Measurements from ENCODE around the gene TRERF1. TPM values are rescaled to one million over a fixed set of nuclear protein-coding genes. Genes with fewer than 3 reads are reported as not detected.

TRERF1 gene
- total RNA-seq, 5 donors from 2014 or later (not counting 1 experiment from before 2014, with no cell fraction given) = 20.5 to 52.2 (median 25.6) TPM

DNA sequence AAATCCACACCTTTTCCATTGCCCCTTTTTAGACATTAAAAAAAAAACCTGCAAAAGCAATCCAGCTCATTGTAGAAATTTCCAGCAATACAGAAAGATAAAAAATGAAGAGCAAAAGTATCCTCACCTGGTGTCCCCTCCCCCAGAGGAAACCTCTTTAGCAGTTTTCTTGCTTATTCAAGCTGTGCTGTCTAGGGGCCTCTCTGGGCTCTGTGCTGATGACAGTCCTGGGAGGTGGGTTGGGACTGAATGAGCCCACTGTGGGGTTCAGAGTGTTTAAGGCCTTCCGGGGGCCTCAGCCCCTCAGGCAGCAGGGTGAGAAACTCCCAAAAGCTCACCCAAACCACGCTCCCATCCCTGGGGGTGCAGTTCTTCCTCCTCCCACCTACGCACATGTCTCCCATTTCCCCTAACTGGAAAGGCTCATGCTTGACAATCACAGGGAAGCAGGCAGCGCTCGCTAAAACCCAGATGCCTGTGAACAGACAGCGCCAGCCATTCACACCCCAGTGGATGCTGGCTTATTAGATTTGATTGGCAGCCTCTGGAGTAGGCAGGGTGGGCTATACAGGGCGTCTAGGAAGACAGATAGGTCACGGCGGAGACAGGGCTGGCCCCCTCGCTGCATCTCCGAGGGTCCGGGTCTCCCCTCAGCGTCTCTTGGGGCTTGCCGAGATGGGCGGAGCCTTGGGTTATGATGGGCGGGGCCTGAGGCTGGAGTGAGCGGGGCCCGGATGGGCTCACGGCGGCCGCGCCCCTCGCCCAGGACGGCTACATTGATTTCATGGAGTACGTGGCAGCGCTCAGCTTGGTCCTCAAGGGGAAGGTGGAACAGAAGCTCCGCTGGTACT is 274.0 kb downstream of the TRERF1 start:
- peaks cover 0 to 7% of the 10 kb centered on the region in 2 experiments for H3K4me1 ChIP-seq (ENCODE audit: control insufficient read depth in 1 of 2, extremely low read depth in 1 of 2, insufficient read depth in 2 of 2, low read length in 2 of 2)
- ChIA-PET POLR2A (no interaction called here), CTCF (no interaction called here)
- H3K27me3 ChIP-seq (replicated peaks in 1 of 2; ENCODE audit: control insufficient read depth in 2 of 2, extremely low read depth in 1 of 2, insufficient read depth in 2 of 2, low read length in 1 of 2) = peaks cover 0 to 15% of the 10 kb centered on the region in 2 experiments
- 34% methylated on average over 24 of the region's 27 CpGs for WGBS (ENCODE audit: insufficient coverage)
- peaks cover 0 to 4% (median 2%) of the 10 kb centered on the region in 3 donors for H3K4me1 Mint-ChIP-seq
- peaks cover 11 to 24% of the 10 kb centered on the region in 2 donors for H3K27me3 Mint-ChIP-seq
- no peaks in the 10 kb centered on the region for H3K9me3 Mint-ChIP-seq
- peak overlapping the region in 2 of 3 donors; percentile 9 to 17 for H3K4me3 Mint-ChIP-seq
- H3K9me3 ChIP-seq = no peaks in the 10 kb centered on the region
- no peaks in the 10 kb centered on the region for H3K36me3 Mint-ChIP-seq
- H3K4me3 ChIP-seq (ENCODE audit: control insufficient read depth in 1 of 2, extremely low read depth in 1 of 2, low read length in 1 of 2) = no peak overlapping the region
- ATAC-seq (replicated peaks in 1 of 4) (peak in 3 of 4 experiments; percentile 13 to 68 (median 59)), DNase-seq (peak in 10 of 35 experiments; percentile 7 to 20 (median 15))
- H3K36me3 ChIP-seq (ENCODE audit: control insufficient read depth in 2 of 2, extremely low read depth in 1 of 2, insufficient read depth in 1 of 2, low read length in 1 of 2) = no peaks in the 10 kb centered on the region
- H3K27ac Mint-ChIP-seq = no peak overlapping the region
- H3K27ac ChIP-seq (ENCODE audit: low read length) = no peak overlapping the region

DNA sequence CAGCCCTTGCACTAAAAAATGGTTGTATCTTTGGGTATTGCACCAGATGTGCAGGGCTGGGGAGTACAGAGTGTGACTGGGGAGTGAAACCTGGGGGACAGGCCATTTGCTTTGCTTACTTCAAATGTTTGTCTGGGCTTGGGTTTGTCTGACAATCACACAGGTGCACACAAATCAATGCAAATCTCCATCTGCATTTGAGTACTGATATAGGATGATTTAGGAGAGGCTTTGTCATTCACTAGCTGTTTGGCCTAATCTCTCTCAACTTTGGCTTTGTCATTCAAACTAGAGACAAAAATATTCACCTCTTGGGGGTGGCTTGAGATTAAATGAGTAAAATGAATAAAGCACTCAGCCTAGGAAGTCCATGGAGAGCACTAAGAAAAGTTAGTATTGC is 274.7 kb downstream of the TRERF1 start:
- H3K9me3 ChIP-seq = no peaks in the 10 kb centered on the region
- DNase-seq (no peak), ATAC-seq (replicated peaks in 1 of 4) (no peak)
- H3K27ac Mint-ChIP-seq = no peak overlapping the region
- H3K4me1 Mint-ChIP-seq = peaks cover 0 to 4% (median 2%) of the 10 kb centered on the region in 3 donors
- peaks cover 0 to 15% of the 10 kb centered on the region in 2 experiments for H3K27me3 ChIP-seq (replicated peaks in 1 of 2; ENCODE audit: control insufficient read depth in 2 of 2, extremely low read depth in 1 of 2, insufficient read depth in 2 of 2, low read length in 1 of 2)
- no peaks in the 10 kb centered on the region for H3K36me3 ChIP-seq (ENCODE audit: control insufficient read depth in 2 of 2, extremely low read depth in 1 of 2, insufficient read depth in 1 of 2, low read length in 1 of 2)
- H3K4me3 ChIP-seq (ENCODE audit: control insufficient read depth in 1 of 2, extremely low read depth in 1 of 2, low read length in 1 of 2) = no peak overlapping the region
- H3K36me3 Mint-ChIP-seq = no peaks in the 10 kb centered on the region
- H3K4me3 Mint-ChIP-seq = no peak overlapping the region
- peaks cover 0 to 7% of the 10 kb centered on the region in 2 experiments for H3K4me1 ChIP-seq (ENCODE audit: control insufficient read depth in 1 of 2, extremely low read depth in 1 of 2, insufficient read depth in 2 of 2, low read length in 2 of 2)
- ChIA-PET POLR2A (no interaction called here), CTCF (no interaction called here)
- no peak overlapping the region for H3K27ac ChIP-seq (ENCODE audit: low read length)
- no peaks in the 10 kb centered on the region for H3K9me3 Mint-ChIP-seq
- peaks cover 11 to 24% of the 10 kb centered on the region in 2 donors for H3K27me3 Mint-ChIP-seq

DNA sequence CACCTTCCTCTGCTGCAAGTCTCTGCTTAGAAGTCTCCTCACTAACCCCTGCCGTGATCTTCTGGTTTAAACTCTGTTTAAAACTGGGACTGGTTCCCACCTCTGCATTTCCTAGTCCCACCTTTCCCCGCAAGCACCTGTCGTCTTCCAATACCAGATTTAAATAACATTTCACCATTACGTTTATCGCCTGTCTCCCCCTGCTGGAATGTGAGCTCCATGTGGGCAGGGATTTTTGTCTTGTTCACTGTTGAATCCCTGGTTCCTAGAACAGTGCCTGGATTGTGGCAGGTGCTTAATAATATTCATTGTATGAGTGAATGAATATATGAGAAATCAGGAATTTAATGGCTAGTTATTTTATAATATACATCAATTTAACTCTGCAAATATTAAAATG is 275.9 kb downstream of the TRERF1 start:
- Mint-ChIP-seq H3K27me3 (peaks cover 8 to 22% of the 10 kb centered on the region in 2 donors), H3K4me1 (peaks cover 0 to 4% (median 2%) of the 10 kb centered on the region in 3 donors), H3K36me3 (no peaks in the 10 kb centered on the region), H3K27ac (no peak overlapping the region), H3K4me3 (no peak overlapping the region), H3K9me3 (no peaks in the 10 kb centered on the region)
- Histone ChIP-seq H3K27me3 (replicated peaks in 1 of 2; ENCODE audit: control insufficient read depth in 2 of 2, extremely low read depth in 1 of 2, insufficient read depth in 2 of 2, low read length in 1 of 2) (peaks cover 0 to 15% of the 10 kb centered on the region in 2 experiments), H3K4me1 (ENCODE audit: control insufficient read depth in 1 of 2, extremely low read depth in 1 of 2, insufficient read depth in 2 of 2, low read length in 2 of 2) (peaks cover 0 to 7% of the 10 kb centered on the region in 2 experiments), H3K27ac (ENCODE audit: low read length) (no peak overlapping the region), H3K9me3 (no peaks in the 10 kb centered on the region), H3K4me3 (ENCODE audit: control insufficient read depth in 1 of 2, extremely low read depth in 1 of 2, low read length in 1 of 2) (no peak overlapping the region), H3K36me3 (ENCODE audit: control insufficient read depth in 2 of 2, extremely low read depth in 1 of 2, insufficient read depth in 1 of 2, low read length in 1 of 2) (no peaks in the 10 kb centered on the region)
- peak in 1 of 35 experiments; percentile 11 for DNase-seq
- no peak for ATAC-seq (replicated peaks in 1 of 4)
- CTCF ChIA-PET = no interaction called here
- 72% methylated on average over 2 of the region's 5 CpGs for WGBS (ENCODE audit: insufficient coverage)
- POLR2A ChIA-PET = no interaction called here

Other genes with a start within 250 kb of the TRERF1 start
- gene MRPS10, start 234.1 kb downstream of the TRERF1 start, total RNA-seq = 10 to 100 TPM; 17.6 to 23.6 (median 20.5) TPM
- 10 to 100 TPM; 41.1 to 47.6 (median 44.8) TPM for gene UBR2, start 112.1 kb upstream of the TRERF1 start, total RNA-seq